ENCODE results near the gene SLC66A1.

The SLC66A1 gene

GRCh38 chr1:19365721-19366120, 53.6 kb downstream of the SLC66A1 start:
- TF ChIP-seq ZNF274 (IDR thresholded peaks at IDR 0.05; ENCODE audit: low read depth, low read length): no peak
- H3K4me3 ChIP-seq (ENCODE audit: low read length): no peak overlapping the region

GRCh38 chr1:19366599-19367536, 54.7 kb downstream of the SLC66A1 start:
- TF ChIP-seq ZNF274 (IDR thresholded peaks at IDR 0.05; ENCODE audit: low read depth, low read length): no peak
- H3K4me3 ChIP-seq (ENCODE audit: low read length): no peak overlapping the region

- TF ChIP-seq ZNF274 (IDR thresholded peaks at IDR 0.05; ENCODE audit: low read depth, low read length): no peak
- no peak overlapping the region for H3K4me3 ChIP-seq (ENCODE audit: low read length)
Measured at GRCh38 chr1:19367584-19368041, 55.5 kb downstream of the SLC66A1 start.

GRCh38 chr1:19368050-19368449, 55.9 kb downstream of the SLC66A1 start:
- TF ChIP-seq ZNF274 (IDR thresholded peaks at IDR 0.05; ENCODE audit: low read depth, low read length): no peak
- H3K4me3 ChIP-seq (ENCODE audit: low read length): no peak overlapping the region

GRCh38 chr1:19368964-19369363, 56.8 kb downstream of the SLC66A1 start:
- no peak overlapping the region for H3K4me3 ChIP-seq (ENCODE audit: low read length)
- no peak for TF ChIP-seq ZNF274 (IDR thresholded peaks at IDR 0.05; ENCODE audit: low read depth, low read length)

GRCh38 chr1:19369396-19370090, 57.4 kb downstream of the SLC66A1 start:
- TF ChIP-seq ZNF274 (IDR thresholded peaks at IDR 0.05; ENCODE audit: low read depth, low read length): no peak
- H3K4me3 ChIP-seq (ENCODE audit: low read length): no peak overlapping the region

GRCh38 chr1:19370453-19371170, 58.5 kb downstream of the SLC66A1 start:
- TF ChIP-seq ZNF274 (IDR thresholded peaks at IDR 0.05; ENCODE audit: low read depth, low read length): no peak
- H3K4me3 ChIP-seq (ENCODE audit: low read length): no peak overlapping the region

GRCh38 chr1:19371226-19372135, 59.4 kb downstream of the SLC66A1 start:
- no peak overlapping the region for H3K4me3 ChIP-seq (ENCODE audit: low read length)
- TF ChIP-seq ZNF274 (IDR thresholded peaks at IDR 0.05; ENCODE audit: low read depth, low read length): no peak

- H3K4me3 ChIP-seq (ENCODE audit: low read length): no peak overlapping the region
- TF ChIP-seq ZNF274 (IDR thresholded peaks at IDR 0.05; ENCODE audit: low read depth, low read length): no peak
Measured at GRCh38 chr1:19372136-19372514, 60.0 kb downstream of the SLC66A1 start.

- H3K4me3 ChIP-seq (ENCODE audit: low read length): no peak overlapping the region
- TF ChIP-seq ZNF274 (IDR thresholded peaks at IDR 0.05; ENCODE audit: low read depth, low read length): no peak
Measured at GRCh38 chr1:19372602-19373001, 60.5 kb downstream of the SLC66A1 start.

- no peak for TF ChIP-seq ZNF274 (IDR thresholded peaks at IDR 0.05; ENCODE audit: low read depth, low read length)
- no peak overlapping the region for H3K4me3 ChIP-seq (ENCODE audit: low read length)
Measured at GRCh38 chr1:19373211-19374082, 61.3 kb downstream of the SLC66A1 start.

GRCh38 chr1:19374083-19374801, 62.1 kb downstream of the SLC66A1 start:
- no peak overlapping the region for H3K4me3 ChIP-seq (ENCODE audit: low read length)
- no peak for TF ChIP-seq ZNF274 (IDR thresholded peaks at IDR 0.05; ENCODE audit: low read depth, low read length)
